ENCODE measurements around the gene ERAS. TPM values are rescaled to one million over a fixed set of nuclear protein-coding genes. Genes with fewer than 3 reads are reported as not detected.

Gene ERAS
- total and polyA plus RNA-seq, 2 donors (not counting 3 experiments of a cell fraction or from before 2014, with no cell fraction given) = 0.14 TPM; not detected in 1

DNA sequence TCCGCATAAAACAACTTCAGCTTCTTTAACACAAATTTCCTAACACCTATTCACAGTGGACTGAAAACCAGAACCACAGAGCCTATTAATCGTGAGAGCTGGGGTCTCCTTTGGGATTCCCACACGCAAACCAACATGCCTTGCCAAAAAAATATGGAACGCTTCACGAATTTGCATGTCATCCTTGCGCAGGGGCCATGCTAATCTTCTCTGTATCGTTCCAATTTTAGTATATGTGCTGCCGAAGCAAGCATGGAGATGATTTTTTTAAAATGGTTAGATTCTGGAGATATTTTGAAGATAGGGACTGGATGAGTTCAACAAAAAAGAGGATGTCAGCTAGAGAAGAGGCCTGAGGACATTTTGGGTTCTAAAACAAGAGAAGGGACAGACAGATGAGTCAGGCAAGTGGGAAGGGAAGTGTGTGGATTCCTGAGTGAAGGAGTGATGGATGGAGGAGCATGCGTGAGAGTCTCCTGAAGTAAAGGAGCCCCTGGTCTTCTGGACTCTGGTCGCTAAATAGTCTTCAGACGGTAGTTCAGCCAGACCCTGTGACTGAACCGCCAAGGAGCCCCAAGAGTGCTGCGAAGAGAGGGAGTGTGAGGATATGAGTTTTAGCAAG is 49.4 kb upstream of the ERAS start:
- FAIRE-seq = no peak
- Histone ChIP-seq H3K9me1 (replicated peaks; ENCODE audit: control insufficient read depth, extremely low read depth, insufficient read depth, low read length) (no peaks in the 10 kb centered on the region), H3K27ac (ENCODE audit: insufficient read depth, low read depth, low read length) (no peak overlapping the region), H3K4me1 (ENCODE audit: control insufficient read depth, extremely low read depth, insufficient read depth, low read length) (no peaks in the 10 kb centered on the region), H3K4me2 (ENCODE audit: insufficient read depth, low read length) (no peak overlapping the region), H3K36me3 (ENCODE audit: control insufficient read depth in 2 of 2, extremely low read depth in 1 of 2, insufficient read depth in 2 of 2, low read length in 2 of 2) (no peaks in the 10 kb centered on the region), H3K9me3 (replicated peaks; ENCODE audit: control insufficient read depth, insufficient read depth, low read length) (no peaks in the 10 kb centered on the region), H3K79me2 (ENCODE audit: control insufficient read depth, insufficient read depth, low read length) (no peaks in the 10 kb centered on the region), H3K4me3 (replicated peaks in 1 of 3; ENCODE audit: insufficient read depth in 1 of 3, low read depth in 1 of 3, low read length in 3 of 3) (no peak overlapping the region), H3K27me3 (ENCODE audit: control insufficient read depth in 2 of 2, insufficient read depth in 2 of 2, low read length in 2 of 2) (peaks cover 0 to 1% of the 10 kb centered on the region in 2 experiments), H2AFZ (ENCODE audit: low read depth, low read length) (no peak overlapping the region), H3K9ac (replicated peaks; ENCODE audit: extremely low read depth, insufficient read depth, low read length) (no peak overlapping the region), H4K20me1 (replicated peaks; ENCODE audit: control insufficient read depth, extremely low read depth, insufficient read depth, low read length) (no peaks in the 10 kb centered on the region)
- dilution Hi-C loops (cut with MboI; ENCODE audit: extremely low pct_ligation_motif_present, low sequenced_read_pairs) = no loop called here
- no peak for DNase-seq (ENCODE audit: low read depth, low spot score)
- intact Hi-C loops (cut with micrococcal nuclease) = no loop called here
- BruUV-seq (replicated peaks) = no TSS peak
- POLR2A ChIA-PET = no interaction called here
- CTCF ChIA-PET = no interaction called here
- TF ChIP-seq GATA2 (IDR thresholded peaks at IDR 0.05; ENCODE audit: insufficient read depth, insufficient read length, low read depth, low read length) (no peak), POLR2AphosphoS5 (IDR thresholded peaks at IDR 0.05; ENCODE audit: insufficient read depth, low read depth, low read length) (no peak)

DNA sequence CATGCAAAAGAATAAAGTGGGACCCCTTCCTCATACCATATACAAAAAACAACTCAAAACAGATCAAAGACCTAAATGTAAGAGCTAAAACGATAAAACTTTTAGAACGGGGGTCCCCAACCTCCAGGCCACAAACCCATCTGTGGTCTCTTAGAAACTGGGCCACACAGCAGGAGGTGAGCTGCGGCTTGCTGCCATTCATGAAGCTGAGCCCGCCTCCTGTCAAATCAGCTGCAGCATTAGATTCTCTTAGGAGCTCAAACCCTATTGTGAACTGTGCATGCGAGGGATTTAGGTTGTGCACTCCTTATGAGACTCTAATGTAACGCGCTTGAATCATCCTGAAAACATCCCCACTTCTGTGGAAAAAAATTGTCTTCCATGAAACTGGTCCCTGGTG is 46.9 kb upstream of the ERAS start:
- Histone ChIP-seq H3K4me1 (ENCODE audit: control insufficient read depth, extremely low read depth, insufficient read depth, low read length) (no peaks in the 10 kb centered on the region), H4K20me1 (replicated peaks; ENCODE audit: control insufficient read depth, extremely low read depth, insufficient read depth, low read length) (no peaks in the 10 kb centered on the region), H3K9ac (replicated peaks; ENCODE audit: extremely low read depth, insufficient read depth, low read length) (no peak overlapping the region), H3K9me3 (replicated peaks; ENCODE audit: control insufficient read depth, insufficient read depth, low read length) (no peaks in the 10 kb centered on the region), H3K4me2 (ENCODE audit: insufficient read depth, low read length) (no peak overlapping the region), H3K27ac (ENCODE audit: insufficient read depth, low read depth, low read length) (no peak overlapping the region), H3K9me1 (replicated peaks; ENCODE audit: control insufficient read depth, extremely low read depth, insufficient read depth, low read length) (no peaks in the 10 kb centered on the region), H3K4me3 (replicated peaks in 1 of 3; ENCODE audit: insufficient read depth in 1 of 3, low read depth in 1 of 3, low read length in 3 of 3) (no peak overlapping the region), H3K36me3 (ENCODE audit: control insufficient read depth in 2 of 2, extremely low read depth in 1 of 2, insufficient read depth in 2 of 2, low read length in 2 of 2) (no peaks in the 10 kb centered on the region), H2AFZ (ENCODE audit: low read depth, low read length) (no peak overlapping the region), H3K79me2 (ENCODE audit: control insufficient read depth, insufficient read depth, low read length) (no peaks in the 10 kb centered on the region), H3K27me3 (ENCODE audit: control insufficient read depth in 2 of 2, insufficient read depth in 2 of 2, low read length in 2 of 2) (peaks cover 0 to 1% of the 10 kb centered on the region in 2 experiments)
- dilution Hi-C loops (cut with MboI; ENCODE audit: extremely low pct_ligation_motif_present, low sequenced_read_pairs) = no loop called here
- no TSS peak for BruUV-seq (replicated peaks)
- FAIRE-seq = no peak
- intact Hi-C loops (cut with micrococcal nuclease) = no loop called here
- CTCF ChIA-PET = no interaction called here
- TF ChIP-seq MYC (IDR thresholded peaks at IDR 0.05; ENCODE audit: low read depth, low read length) = no peak
- no peak for TF ChIP-seq GATA2 (IDR thresholded peaks at IDR 0.05; ENCODE audit: insufficient read depth, insufficient read length, low read depth, low read length)
- TF ChIP-seq, protein P1, sequence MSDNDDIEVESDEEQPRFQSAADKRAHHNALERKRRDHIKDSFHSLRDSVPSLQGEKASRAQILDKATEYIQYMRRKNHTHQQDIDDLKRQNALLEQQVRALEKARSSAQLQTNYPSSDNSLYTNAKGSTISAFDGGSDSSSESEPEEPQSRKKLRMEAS (IDR thresholded peaks at IDR 0.05; ENCODE audit: insufficient read depth, insufficient read length) = no peak
- TF ChIP-seq POLR2A (IDR thresholded peaks at IDR 0.05; ENCODE audit: low read depth, low read length) = no peak
- no peak for TF ChIP-seq EZH2 (IDR thresholded peaks at IDR 0.05; ENCODE audit: borderline replicate concordance, low read depth, low read length, severe bottlenecking)
- no peak for TF ChIP-seq JUN (IDR thresholded peaks at IDR 0.05; ENCODE audit: borderline replicate concordance, insufficient read depth, insufficient read length, low read depth)
- no peak for TF ChIP-seq POLR2AphosphoS5 (IDR thresholded peaks at IDR 0.05; ENCODE audit: insufficient read depth, low read depth, low read length)
- TF ChIP-seq, protein P2, sequence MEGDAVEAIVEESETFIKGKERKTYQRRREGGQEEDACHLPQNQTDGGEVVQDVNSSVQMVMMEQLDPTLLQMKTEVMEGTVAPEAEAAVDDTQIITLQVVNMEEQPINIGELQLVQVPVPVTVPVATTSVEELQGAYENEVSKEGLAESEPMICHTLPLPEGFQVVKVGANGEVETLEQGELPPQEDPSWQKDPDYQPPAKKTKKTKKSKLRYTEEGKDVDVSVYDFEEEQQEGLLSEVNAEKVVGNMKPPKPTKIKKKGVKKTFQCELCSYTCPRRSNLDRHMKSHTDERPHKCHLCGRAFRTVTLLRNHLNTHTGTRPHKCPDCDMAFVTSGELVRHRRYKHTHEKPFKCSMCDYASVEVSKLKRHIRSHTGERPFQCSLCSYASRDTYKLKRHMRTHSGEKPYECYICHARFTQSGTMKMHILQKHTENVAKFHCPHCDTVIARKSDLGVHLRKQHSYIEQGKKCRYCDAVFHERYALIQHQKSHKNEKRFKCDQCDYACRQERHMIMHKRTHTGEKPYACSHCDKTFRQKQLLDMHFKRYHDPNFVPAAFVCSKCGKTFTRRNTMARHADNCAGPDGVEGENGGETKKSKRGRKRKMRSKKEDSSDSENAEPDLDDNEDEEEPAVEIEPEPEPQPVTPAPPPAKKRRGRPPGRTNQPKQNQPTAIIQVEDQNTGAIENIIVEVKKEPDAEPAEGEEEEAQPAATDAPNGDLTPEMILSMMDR (IDR thresholded peaks at IDR 0.05; ENCODE audit: extremely low read depth in 1 of 2, insufficient read depth in 1 of 2, low read depth in 1 of 2, low read length in 2 of 2) = no peak
- no peak for TF ChIP-seq FOS (IDR thresholded peaks at IDR 0.05; ENCODE audit: borderline replicate concordance, insufficient read depth, low read length)
- POLR2A ChIA-PET = no interaction called here
- no peak for DNase-seq (ENCODE audit: low read depth, low spot score)

Data from endothelial cell of umbilical vein (primary cell).